Measurements from ENCODE around the gene TIMM44. TPM values are rescaled to one million over a fixed set of nuclear protein-coding genes. Genes with fewer than 3 reads are reported as not detected.

Gene TIMM44
- polyA plus RNA-seq, 1 experiment, result 56.6 TPM

GRCh38 chr19:7879111-7879807 is 64.2 kb downstream of the TIMM44 start:
- ChIA-PET CTCF (interaction anchor here (1.6 kb wide), 1 partner anchor 10 kb away, joined by 7 read pairs; no protein-coding TSS in a partner anchor), POLR2A (no interaction called here)
- Histone ChIP-seq H3K4me3 (ENCODE audit: low read depth, low read length) (no peak overlapping the region), H3K27me3 (ENCODE audit: control insufficient read depth, insufficient read depth, low read length) (peaks cover 12% of the 10 kb centered on the region), H3K36me3 (ENCODE audit: control insufficient read depth, insufficient read depth, low read length) (no peaks in the 10 kb centered on the region)
- DNase-seq (ENCODE audit: low read depth), result no peak
- TF ChIP-seq, protein P1, sequence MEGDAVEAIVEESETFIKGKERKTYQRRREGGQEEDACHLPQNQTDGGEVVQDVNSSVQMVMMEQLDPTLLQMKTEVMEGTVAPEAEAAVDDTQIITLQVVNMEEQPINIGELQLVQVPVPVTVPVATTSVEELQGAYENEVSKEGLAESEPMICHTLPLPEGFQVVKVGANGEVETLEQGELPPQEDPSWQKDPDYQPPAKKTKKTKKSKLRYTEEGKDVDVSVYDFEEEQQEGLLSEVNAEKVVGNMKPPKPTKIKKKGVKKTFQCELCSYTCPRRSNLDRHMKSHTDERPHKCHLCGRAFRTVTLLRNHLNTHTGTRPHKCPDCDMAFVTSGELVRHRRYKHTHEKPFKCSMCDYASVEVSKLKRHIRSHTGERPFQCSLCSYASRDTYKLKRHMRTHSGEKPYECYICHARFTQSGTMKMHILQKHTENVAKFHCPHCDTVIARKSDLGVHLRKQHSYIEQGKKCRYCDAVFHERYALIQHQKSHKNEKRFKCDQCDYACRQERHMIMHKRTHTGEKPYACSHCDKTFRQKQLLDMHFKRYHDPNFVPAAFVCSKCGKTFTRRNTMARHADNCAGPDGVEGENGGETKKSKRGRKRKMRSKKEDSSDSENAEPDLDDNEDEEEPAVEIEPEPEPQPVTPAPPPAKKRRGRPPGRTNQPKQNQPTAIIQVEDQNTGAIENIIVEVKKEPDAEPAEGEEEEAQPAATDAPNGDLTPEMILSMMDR (IDR thresholded peaks at IDR 0.05; ENCODE audit: insufficient read depth, low read depth, low read length), result no peak

- DNase-seq (ENCODE audit: low read depth), result no peak
- POLR2A ChIA-PET, result no interaction called here
- CTCF ChIA-PET, result interaction anchor here (1.2 kb wide), 1 partner anchor 8 kb away, joined by 6 read pairs; no protein-coding TSS in a partner anchor
- Histone ChIP-seq H3K36me3 (ENCODE audit: control insufficient read depth, insufficient read depth, low read length) (no peaks in the 10 kb centered on the region), H3K27me3 (ENCODE audit: control insufficient read depth, insufficient read depth, low read length) (peaks cover 22% of the 10 kb centered on the region), H3K4me3 (ENCODE audit: low read depth, low read length) (no peak overlapping the region)
- TF ChIP-seq, protein P1 (IDR thresholded peaks at IDR 0.05; ENCODE audit: insufficient read depth, low read depth, low read length), result no peak
Observed at GRCh38 chr19:7877249-7877836, 66.1 kb downstream of the TIMM44 start.

Other genes with a start within 250 kb of the TIMM44 start
- not detected in 2 replicates for gene FCER2, start 241.5 kb downstream of the TIMM44 start, polyA plus RNA-seq (2011; rRNA removed)
- not detected in 2 replicates for gene CLEC4G, start 211.6 kb downstream of the TIMM44 start, polyA plus RNA-seq (2011; rRNA removed)
- gene CD209, start 196.1 kb downstream of the TIMM44 start, polyA plus RNA-seq (2011; rRNA removed), result not detected in 2 replicates
- gene CLEC4M, start 180.4 kb downstream of the TIMM44 start, polyA plus RNA-seq (2011; rRNA removed), result not detected in 2 replicates
- gene EVI5L, start 113.4 kb downstream of the TIMM44 start, polyA plus RNA-seq (2011; rRNA removed), result 8.1 and 11.7 TPM in 2 replicates
- not detected in 2 replicates for gene PRR36, start 69.3 kb downstream of the TIMM44 start, polyA plus RNA-seq (2011; rRNA removed)
- gene LRRC8E, start 55.2 kb downstream of the TIMM44 start, polyA plus RNA-seq (2011; rRNA removed), result 6.0 and 8.6 TPM in 2 replicates
- gene MAP2K7, start 39.8 kb downstream of the TIMM44 start, polyA plus RNA-seq (2011; rRNA removed), result 6.2 and 8.0 TPM in 2 replicates
- 0.50 and 0.61 TPM in 2 replicates for gene TGFBR3L, start 28.8 kb downstream of the TIMM44 start, polyA plus RNA-seq (2011; rRNA removed)
- 16.6 and 28.2 TPM in 2 replicates for gene SNAPC2, start 23.3 kb downstream of the TIMM44 start, polyA plus RNA-seq (2011; rRNA removed)
- 1.3 and 2.0 TPM in 2 replicates for gene CTXN1, start 17.5 kb downstream of the TIMM44 start, polyA plus RNA-seq (2011; rRNA removed)
- 39.9 and 41.2 TPM in 2 replicates for gene ELAVL1, start 62.0 kb upstream of the TIMM44 start, polyA plus RNA-seq (2011; rRNA removed)
- gene CCL25, start 109.1 kb upstream of the TIMM44 start, polyA plus RNA-seq (2011; rRNA removed), result not detected in 2 replicates
- gene FBN3, start 205.9 kb upstream of the TIMM44 start, polyA plus RNA-seq (2011; rRNA removed), result not detected in 2 replicates